IMR-90 (cell line): ENCODE results near the gene WDFY2.

ENCODE experiments used
- CEBPB ChIP-seq: IDR thresholded peaks from 2 replicates; pipeline ENCODE4 v1.6.1; 2012; ENCODE audit warnings: low read depth, low read length, improper control_type of control experiment
- CTCF ChIP-seq: conservative IDR thresholded peaks from 2 replicates; pipeline ENCODE4 v1.5.1; 2012; ENCODE audit warnings: mild to moderate bottlenecking, low read depth, low read length, improper control_type of control experiment
- MXI1 ChIP-seq: IDR thresholded peaks from 2 replicates; pipeline ENCODE4 v1.6.1; 2012; ENCODE audit warnings: low read depth, mild to moderate bottlenecking, low read length, moderate library complexity, borderline replicate concordance
- NFE2L2 ChIP-seq: fragments of 150-350 bp; IDR thresholded peaks from 2 replicates; pipeline ENCODE4 v1.6.1; 2016; ENCODE audit warnings: low read depth, mild to moderate bottlenecking, low read length
- POLR2A ChIP-seq: IDR thresholded peaks from 2 replicates; pipeline ENCODE4 v1.6.1; 2012; ENCODE audit warnings: mild to moderate bottlenecking, low read depth, low read length
- RAD21 ChIP-seq: IDR thresholded peaks from 2 replicates; pipeline ENCODE4 v1.6.1; 2012; ENCODE audit warnings: low read length, improper control_type of control experiment
- RCOR1 ChIP-seq: IDR thresholded peaks from 2 replicates; pipeline ENCODE4 v1.6.1; 2012; ENCODE audit warnings: mild to moderate bottlenecking, low read length, improper control_type of control experiment; ENCODE audit not compliant: insufficient replicate concordance
- RFX5 ChIP-seq: IDR thresholded peaks from 2 replicates; pipeline ENCODE4 v1.8.0; 2012; ENCODE audit warnings: low read depth, mild to moderate bottlenecking, low read length, moderate library complexity
- TF ChIP-seq, protein P1 (sequence below): fragments of 150-350 bp; IDR thresholded peaks from 2 replicates; pipeline ENCODE4 v1.6.1; 2017; ENCODE audit warnings: mild to moderate bottlenecking, antibody characterized with exemption, low read length, low read depth

- peak; percentile 66 for TF ChIP-seq CTCF
- TF ChIP-seq MXI1 = no peak
- no peak for TF ChIP-seq RFX5
- TF ChIP-seq RAD21 = peak; percentile 79
- TF ChIP-seq, protein P1, sequence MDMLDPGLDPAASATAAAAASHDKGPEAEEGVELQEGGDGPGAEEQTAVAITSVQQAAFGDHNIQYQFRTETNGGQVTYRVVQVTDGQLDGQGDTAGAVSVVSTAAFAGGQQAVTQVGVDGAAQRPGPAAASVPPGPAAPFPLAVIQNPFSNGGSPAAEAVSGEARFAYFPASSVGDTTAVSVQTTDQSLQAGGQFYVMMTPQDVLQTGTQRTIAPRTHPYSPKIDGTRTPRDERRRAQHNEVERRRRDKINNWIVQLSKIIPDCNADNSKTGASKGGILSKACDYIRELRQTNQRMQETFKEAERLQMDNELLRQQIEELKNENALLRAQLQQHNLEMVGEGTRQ = no peak
- TF ChIP-seq POLR2A = no peak
- no peak for TF ChIP-seq CEBPB
- TF ChIP-seq NFE2L2 = no peak
- TF ChIP-seq RCOR1 = no peak
Observed at GRCh38 chr13:51797664-51798488, 213.6 kb downstream of the WDFY2 start.
